HepG2 (cell line): Measurements from ENCODE around the gene NENF. TPM values are rescaled to one million over a fixed set of nuclear protein-coding genes. Genes with fewer than 3 reads are reported as not detected.

ENCODE experiments used
- ATAC-seq: fragments of 200-7000 bp; cut with Tn5 transposase; 3 replicates; pipeline ENCODE4 v1.9.1; 2020; ENCODE audit warnings: mild to moderate bottlenecking, moderate library complexity
- BruUV-seq: library from RNA; stranded (reverse); fragments of 400-500 nt; replicated peaks from 2 replicates; lab custom pipeline; 2021; lab: Mats Ljungman, UMichigan
- CTCF ChIA-PET: fragments of 300-600 bp; formaldehyde crosslinking; extraction: SDS; loops from one replicate; lab custom pipeline; 2021; ENCODE audit warnings: low total read pairs, inconsistent platforms, low intra/inter-chr PET ratio; lab: Yijun Ruan, JAX
- POLR2A ChIA-PET: fragments of 350-600 bp; sonication (Branson Sonifier 250); formaldehyde crosslinking; loops from one replicate; lab custom pipeline; 2020; ENCODE audit warnings: antibody characterized with exemption, inconsistent platforms; lab: Yijun Ruan, JAX
- DNase-seq: peaks from one replicate; pipeline ENCODE4 v3.0.0-alpha.2; 2015; ENCODE audit warnings: low spot score
- FAIRE-seq: peaks from 3 replicates; lab custom pipeline; 2011; peaks lifted over from hg19 to GRCh38; lab: Jason Lieb, UNC
- H2AFZ ChIP-seq: one replicate; pipeline ENCODE4 v1.6.1; 2011; ENCODE audit warnings: low read length, inconsistent platforms
- H3K27ac ChIP-seq: fragments of 300-600 bp; 3 replicates; pipeline ENCODE4 v1.8.0; 2011; ENCODE audit warnings: mixed run types, mild to moderate bottlenecking, mixed read lengths, low read length, inconsistent platforms; ENCODE audit not compliant: insufficient read depth; ENCODE audit errors: extremely low read length
- H3K27me3 ChIP-seq, 2 experiments: fragments of 200-600 bp in 1 of 2; 2 replicates in 1 of 2; 3 replicates in 1 of 2; pipeline versions ENCODE4 v1.6.0 to v1.8.0; 2011; ENCODE audit warnings: low read length in 2 of 2, mild to moderate bottlenecking in 2 of 2, moderate library complexity in 2 of 2, inconsistent platforms in 1 of 2; ENCODE audit not compliant: insufficient read depth in 2 of 2, control insufficient read depth in 1 of 2
- H3K36me3 ChIP-seq, 2 experiments: fragments of 200-600 bp in 1 of 2; replicated peaks in 1 of 2; 2 replicates in 1 of 2; 3 replicates in 1 of 2; pipeline versions ENCODE4 v1.5.1 to v1.8.0; 2011; ENCODE audit warnings: low read length in 2 of 2, inconsistent platforms in 1 of 2; ENCODE audit not compliant: insufficient read depth in 2 of 2, control insufficient read depth in 1 of 2
- H3K4me1 ChIP-seq: 2 replicates; pipeline ENCODE4 v1.5.1; 2012; ENCODE audit warnings: low read length, inconsistent platforms; ENCODE audit not compliant: insufficient read depth
- H3K4me2 ChIP-seq: 2 replicates; pipeline ENCODE4 v1.6.0; 2011; ENCODE audit warnings: low read depth, low read length, inconsistent platforms
- H3K4me3 ChIP-seq, 3 experiments: fragments of 200-600 bp in 1 of 3; sonication (generic), shearing (Covaris generic) in 1 of 3; replicated peaks in 1 of 3; 2 replicates each; pipeline ENCODE4 v1.5.1; 2011 to 2016; ENCODE audit warnings: low read length in 3 of 3, inconsistent platforms in 2 of 3, low read depth in 2 of 3, mild to moderate bottlenecking in 2 of 3, control low read depth in 1 of 3, mixed read lengths in 1 of 3; ENCODE audit not compliant: insufficient read depth in 1 of 3
- H3K79me2 ChIP-seq: one replicate; pipeline ENCODE4 v1.6.1; 2011; ENCODE audit warnings: low read length, inconsistent platforms; ENCODE audit not compliant: insufficient read depth
- H3K9ac ChIP-seq: 2 replicates; pipeline ENCODE4 v1.6.0; 2011; ENCODE audit warnings: mild to moderate bottlenecking, low read depth, low read length, inconsistent platforms; ENCODE audit not compliant: insufficient read depth
- H3K9me3 ChIP-seq: 2 replicates; pipeline ENCODE4 v1.5.1; 2012; ENCODE audit warnings: mild to moderate bottlenecking, low read length
- H4K20me1 ChIP-seq: 2 replicates; pipeline ENCODE4 v1.6.0; 2011; ENCODE audit warnings: inconsistent platforms, mild to moderate bottlenecking, low read length, moderate library complexity; ENCODE audit not compliant: insufficient read depth
- AFF4 ChIP-seq: sonication (generic); formaldehyde crosslinking; IDR thresholded peaks from 2 replicates; pipeline ENCODE4 v1.4.0; 2020; ENCODE audit warnings: missing genetic modification reagents
- EHMT2 ChIP-seq: fragments of 200-600 bp; sonication (generic); IDR thresholded peaks from 2 replicates; pipeline ENCODE4 v1.7.0; 2017; ENCODE audit warnings: antibody characterized with exemption, low read depth, low read length, borderline replicate concordance
- GMEB2 ChIP-seq: IDR thresholded peaks from 2 replicates; pipeline ENCODE4 v1.6.1; 2016; ENCODE audit warnings: missing biosample characterization, missing genetic modification reagents, low read depth
- HCFC1 ChIP-seq: fragments of 150-350 bp; IDR thresholded peaks from 2 replicates; pipeline ENCODE4 v1.6.1; 2014; ENCODE audit warnings: low read depth, low read length
- NFRKB ChIP-seq: fragments of 450-650 bp; IDR thresholded peaks from 2 replicates; pipeline ENCODE4 v1.6.1; 2017
- PHF8 ChIP-seq: sonication (generic); formaldehyde crosslinking; IDR thresholded peaks from 2 replicates; pipeline ENCODE4 v1.5.0; 2020; ENCODE audit warnings: missing genetic modification reagents
- STAT6 ChIP-seq: sonication (generic); formaldehyde crosslinking; IDR thresholded peaks from 2 replicates; pipeline ENCODE4 v1.4.0; 2020; ENCODE audit warnings: missing genetic modification reagents, mild to moderate bottlenecking, borderline replicate concordance
- YEATS2 ChIP-seq: sonication (generic); formaldehyde crosslinking; IDR thresholded peaks from 2 replicates; pipeline ENCODE4 v1.4.0; 2020; ENCODE audit warnings: missing genetic modification reagents, borderline replicate concordance
- ZNF556 ChIP-seq: sonication (generic); formaldehyde crosslinking; IDR thresholded peaks from 2 replicates; pipeline ENCODE4 v1.4.0; 2020; ENCODE audit warnings: mild to moderate bottlenecking, missing genetic modification reagents, borderline replicate concordance
- WGBS: methylation state at CpG from one replicate; pipeline ENCODE4 v1.1.6; 2017; ENCODE audit warnings: low lambda C conversion rate; 5-methylcytosine and 5-hydroxymethylcytosine counted together
- in situ Hi-C: cut with HindIII; loops from 2 replicates; pipeline ENCODE4 v1.10.0; 2017; ENCODE audit warnings: low pct_unique_long_range_greater_than_20kb; ENCODE audit not compliant: extremely low pct_ligation_motif_present
- intact Hi-C: fragments of 100-400 bp; cut with micrococcal nuclease; formaldehyde crosslinking; loops from one replicate; pipeline ENCODE4 v1.10.0; 2022; ENCODE audit not compliant: unreplicated experiment
- polyA plus RNA-seq, 8 experiments: library from polyadenylated mRNA; depleted of rRNA in 3 of 8; stranded (reverse) in 7 of 8; unstranded in 1 of 8; fragments of >200 nt; fragmentation: Illumina TruSeq in 4 of 8; extraction: Trizol in 4 of 8; gene quantifications; 2 replicates each; pipeline versions ENCODE4 v1.2.1 to v1.2.3, GENCODE V29; 2011 to 2016; ENCODE audit warnings: low read depth in 4 of 8, missing spikeins in 1 of 8, mixed read lengths in 1 of 8; ENCODE audit not compliant: insufficient read depth in 1 of 8
- total RNA-seq, 5 experiments: library from RNA; depleted of rRNA; stranded (reverse); fragments of >200 nt; fragmentation: Illumina TruSeq; extraction: Trizol; gene quantifications; 2 replicates each; pipeline ENCODE4 v1.2.3, GENCODE V29; 2016; ENCODE audit warnings: low read depth in 1 of 5
- TF ChIP-seq, protein P1 (sequence below): IDR thresholded peaks from 2 replicates; pipeline ENCODE4 v1.6.1; 2016; ENCODE audit warnings: mild to moderate bottlenecking

The NENF gene
- total and polyA plus RNA-seq, 2 of the 13 experiments (the other 11 are each of a cell fraction or from before 2014, with no cell fraction given), result 31.7 to 40.4 TPM

- Histone ChIP-seq H3K4me2 (no peak overlapping the region), H3K27ac (no peak overlapping the region), H3K4me3 (no peak overlapping the region), H3K36me3 (no peaks in the 10 kb centered on the region), H3K9me3 (no peaks in the 10 kb centered on the region), H3K79me2 (no peaks in the 10 kb centered on the region), H2AFZ (no peak overlapping the region)
- DNase-seq, result no peak
- BruUV-seq, result no TSS peak
- intact Hi-C loops, result no loop called here
- CTCF ChIA-PET, result no interaction called here
- TF ChIP-seq GMEB2 (no peak), NFRKB (no peak), HCFC1 (no peak), ZNF556 (CRISPR knock-in tag) (no peak), STAT6 (CRISPR knock-in tag) (no peak), EHMT2 (no peak), YEATS2 (no peak), AFF4 (no peak), PHF8 (CRISPR knock-in tag) (no peak)
- TF ChIP-seq, protein P1, sequence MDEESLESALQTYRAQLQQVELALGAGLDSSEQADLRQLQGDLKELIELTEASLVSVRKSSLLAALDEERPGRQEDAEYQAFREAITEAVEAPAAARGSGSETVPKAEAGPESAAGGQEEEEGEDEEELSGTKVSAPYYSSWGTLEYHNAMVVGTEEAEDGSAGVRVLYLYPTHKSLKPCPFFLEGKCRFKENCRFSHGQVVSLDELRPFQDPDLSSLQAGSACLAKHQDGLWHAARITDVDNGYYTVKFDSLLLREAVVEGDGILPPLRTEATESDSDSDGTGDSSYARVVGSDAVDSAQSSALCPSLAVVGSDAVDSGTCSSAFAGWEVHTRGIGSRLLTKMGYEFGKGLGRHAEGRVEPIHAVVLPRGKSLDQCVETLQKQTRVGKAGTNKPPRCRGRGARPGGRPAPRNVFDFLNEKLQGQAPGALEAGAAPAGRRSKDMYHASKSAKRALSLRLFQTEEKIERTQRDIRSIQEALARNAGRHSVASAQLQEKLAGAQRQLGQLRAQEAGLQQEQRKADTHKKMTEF (CRISPR knock-in tag), result no peak
- TF ChIP-seq, all 625 proteins: peak for 0
- no peaks in the 10 kb centered on the region for H4K20me1 ChIP-seq
- 17% methylated on average over 1 of the region's 2 CpGs for WGBS
- H3K9ac ChIP-seq, result no peak overlapping the region
- in situ Hi-C loops, result no loop called here
- FAIRE-seq (no peak), ATAC-seq (no peak)
- H3K4me1 ChIP-seq, result peaks cover 23% of the 10 kb centered on the region
- H3K27me3 ChIP-seq, result peaks cover 0 to 14% of the 10 kb centered on the region in 2 experiments; a peak in 4 of 5 replicates
- POLR2A ChIA-PET, result no interaction called here
These were observed 33.7 kb downstream of the NENF start for GRCh38 chr1:212466437-212466836.
